Mucosa of descending colon (tissue), 3 donors: Measurements from ENCODE around the gene IQCN. TPM values are rescaled to one million over a fixed set of nuclear protein-coding genes. Genes with fewer than 3 reads are reported as not detected.
A peak's percentile ranks its signal among the peaks of the same experiment; 100 is the strongest.

Experiments used
- ATAC-seq: fragments of 200-7000 bp; cut with Tn5 transposase; one replicate; pipeline ENCODE4 v1.9.1; 2020; ENCODE audit warnings: mild to moderate bottlenecking, moderate library complexity
- DNase-seq, 3 donors: peaks; one replicate each; pipeline ENCODE4 v3.0.0-alpha.2; 2020
- H3K36me3 ChIP-seq: fragments of 200-600 bp; one replicate; pipeline ENCODE4 v1.8.0; 2021; ENCODE audit warnings: low read depth, mild to moderate bottlenecking
- H3K4me1 ChIP-seq: fragments of 200-600 bp; one replicate; pipeline ENCODE4 v1.8.0; 2021; ENCODE audit warnings: low read depth, mild to moderate bottlenecking
- H3K4me3 ChIP-seq: fragments of 200-600 bp; one replicate; pipeline ENCODE4 v1.8.0; 2021; ENCODE audit warnings: mild to moderate bottlenecking
- H3K9me3 ChIP-seq: fragments of 200-600 bp; one replicate; pipeline ENCODE4 v1.8.0; 2021; ENCODE audit warnings: mild to moderate bottlenecking
- CTCF ChIP-seq: fragments of 200-600 bp; IDR thresholded peaks from one replicate; pipeline ENCODE4 v1.8.0; 2022; ENCODE audit warnings: antibody characterized with exemption, mild to moderate bottlenecking
- intact Hi-C, 2 donors: fragments of 100-400 bp; cut with DNase I in 1 of 2; cut with micrococcal nuclease in 1 of 2; formaldehyde crosslinking; loops; one replicate each; pipeline versions ENCODE4 v1.11.0 to v1.11.1; 2022; cut with DNase I, micrococcal nuclease
- total RNA-seq, 3 donors: library from RNA; stranded (reverse); fragmentation: NEBNext Ultra II Directional in 2 of 3; extraction: Animal tissue kit (Norgen Biotek cat#: 25700) in 2 of 3; gene quantifications; one replicate each; pipeline versions ENCODE4 v1.2.1 to v1.2.4, GENCODE V29; 2021 to 2023
- donor health status: DM: no; HTN: no; CAD: no; lungs with moderate emphysema.
- donor health status: DM: no; HTN: no; CAD: no.
- donor health status: DM: no; HTN: yes; CAD: no.

IQCN gene
- total RNA-seq, 3 donors from 2014 or later: 4.4 to 10.6 (median 8.0) TPM

GRCh38 chr19:18291590-18292461 is 17.6 kb upstream of the IQCN start:
- Histone ChIP-seq H3K4me3 (peak overlapping the region; percentile 14), H3K9me3 (no peaks in the 10 kb centered on the region), H3K4me1 (peaks cover 20% of the 10 kb centered on the region), H3K36me3 (no peaks in the 10 kb centered on the region)
- intact Hi-C loops: no loop called here
- TF ChIP-seq CTCF: no peak
- DNase-seq (peak; percentile 89 to 95 (median 90)), ATAC-seq (peak; percentile 79)

GRCh38 chr19:18291019-18291524 is 16.8 kb upstream of the IQCN start:
- no peak for TF ChIP-seq CTCF
- ATAC-seq (no peak), DNase-seq (peak in 2 of 3 donors; percentile 34 to 65)
- Histone ChIP-seq H3K36me3 (no peaks in the 10 kb centered on the region), H3K9me3 (no peaks in the 10 kb centered on the region), H3K4me1 (peaks cover 20% of the 10 kb centered on the region), H3K4me3 (no peak overlapping the region)
- intact Hi-C loops: no loop called here

- ATAC-seq (peak; percentile 1), DNase-seq (peak; percentile 65 to 86 (median 70))
- Histone ChIP-seq H3K36me3 (no peaks in the 10 kb centered on the region), H3K4me3 (no peak overlapping the region), H3K9me3 (no peaks in the 10 kb centered on the region), H3K4me1 (peaks cover 20% of the 10 kb centered on the region)
- intact Hi-C loops: no loop called here
- no peak for TF ChIP-seq CTCF
Measured at GRCh38 chr19:18290302-18291018, 16.2 kb upstream of the IQCN start.

GRCh38 chr19:18289471-18290301 is 15.4 kb upstream of the IQCN start:
- intact Hi-C loops: no loop called here
- H3K4me3 ChIP-seq: no peak overlapping the region
- H3K4me1 ChIP-seq: peaks cover 23% of the 10 kb centered on the region
- no peaks in the 10 kb centered on the region for H3K36me3 ChIP-seq
- no peak for TF ChIP-seq CTCF
- DNase-seq (peak in 1 of 3 donors; percentile 46), ATAC-seq (no peak)
- no peaks in the 10 kb centered on the region for H3K9me3 ChIP-seq
